ENCODE measurements around the gene PXK.
"Not testable (repeated sequence)": the region's sequence is repeated elsewhere in the genome, so short reads cannot be mapped to it uniquely, and the experiment has no call there.

PXK gene

GRCh38 chr3:58421004-58421403 is 88.3 kb downstream of the PXK start:
- no peak for DNase-seq

DNA sequence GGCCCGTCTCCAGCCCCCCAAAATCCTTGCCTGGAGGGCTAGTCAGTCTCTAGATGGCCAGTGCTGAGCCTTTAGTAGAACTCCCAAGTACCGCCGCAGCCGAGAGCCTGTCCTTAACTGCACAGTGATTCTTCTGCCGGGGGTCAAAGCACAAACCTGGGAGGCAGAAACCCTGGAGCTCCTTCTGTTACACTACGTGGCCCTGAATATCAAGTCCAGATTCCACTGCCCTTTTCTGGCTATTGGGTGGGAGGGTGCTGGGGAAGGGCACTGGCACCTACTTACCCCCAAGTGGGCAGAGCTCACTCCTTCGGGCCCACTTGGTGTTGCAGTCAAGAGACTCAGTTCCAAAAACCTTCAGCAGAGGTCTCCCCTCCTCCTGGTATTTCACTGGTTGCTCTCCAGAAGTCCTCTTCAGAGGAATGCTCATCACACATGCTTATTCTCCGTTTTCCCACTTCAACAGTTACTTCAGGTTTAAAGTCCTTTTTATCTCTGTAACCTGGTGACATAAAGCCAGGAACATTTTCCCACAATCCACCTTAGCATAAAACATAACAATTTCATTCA is 90.1 kb downstream of the PXK start:
- DNase-seq: no peak

DNA sequence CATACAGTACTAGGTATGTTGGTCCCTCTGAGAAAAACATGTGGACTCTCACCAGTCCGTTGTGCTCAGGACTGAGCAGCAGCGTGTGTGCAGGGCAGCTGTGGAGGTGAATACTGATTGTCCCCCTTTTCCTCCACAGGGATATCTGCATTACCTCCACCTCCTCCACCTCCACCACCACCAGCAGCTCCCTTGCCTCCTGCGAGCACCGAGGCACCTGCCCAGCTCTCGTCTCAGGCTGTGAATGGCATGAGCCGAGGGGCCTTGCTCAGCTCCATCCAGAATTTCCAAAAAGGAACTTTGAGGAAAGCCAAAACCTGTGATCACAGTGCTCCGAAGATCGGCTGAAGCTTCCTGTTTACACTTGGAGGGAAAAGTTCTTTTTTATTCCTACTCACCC is 91.9 kb downstream of the PXK start:
- DNase-seq: no peak

- no peak for DNase-seq
Measured at GRCh38 chr3:58425782-58426181, 93.1 kb downstream of the PXK start.

DNA sequence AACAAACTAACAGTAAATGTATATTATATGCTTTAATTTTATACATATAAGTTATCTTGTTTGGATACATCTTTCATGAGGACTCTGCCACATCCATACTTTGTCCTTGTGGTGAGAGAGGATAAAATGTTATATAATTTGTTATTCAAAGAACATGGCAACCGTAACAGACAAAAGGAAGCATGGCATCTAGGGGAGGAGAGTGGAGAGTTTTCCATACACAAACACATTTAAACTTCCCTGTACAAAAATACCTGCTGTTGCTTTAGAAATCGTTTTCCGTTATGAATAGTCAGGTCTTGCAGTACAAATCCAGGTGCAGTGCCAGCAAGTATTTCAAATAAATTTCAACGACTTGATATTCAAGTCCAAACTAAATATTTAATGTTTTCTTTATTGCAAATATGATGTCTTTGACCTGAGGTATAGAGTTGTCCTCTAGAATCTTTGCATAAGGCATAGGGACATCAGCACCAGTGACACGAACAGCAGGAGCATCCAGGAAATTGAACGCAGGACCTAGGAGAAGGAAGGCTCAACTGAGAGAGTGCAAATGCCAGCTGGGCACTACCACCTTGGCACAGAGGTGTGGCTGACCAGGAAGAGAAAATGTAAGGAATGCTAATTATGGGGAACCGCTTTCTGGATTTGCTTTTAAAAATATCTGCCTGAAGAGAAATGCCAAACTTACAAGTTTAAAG is 95.1 kb downstream of the PXK start:
- DNase-seq: no peak

- DNase-seq: no peak
Measured at GRCh38 chr3:58429657-58430056, 97.0 kb downstream of the PXK start.

DNA sequence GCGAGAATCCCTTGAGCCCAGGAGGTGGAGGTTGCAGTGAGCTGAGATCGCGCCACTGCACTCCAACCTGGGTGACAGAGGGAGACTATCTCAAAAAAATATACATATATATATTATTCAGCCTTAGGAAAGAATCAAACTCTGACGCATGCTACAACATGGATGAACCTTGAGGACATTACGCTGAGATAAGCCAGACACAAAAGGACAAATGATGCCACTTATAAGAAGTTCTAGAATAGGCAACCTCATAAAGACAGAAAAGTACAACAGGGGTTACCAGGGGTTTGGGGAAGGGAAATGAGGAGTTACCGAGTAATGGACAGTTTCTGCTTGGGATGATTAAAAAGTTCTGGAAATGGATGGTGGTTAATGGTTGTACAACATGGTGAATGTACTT is 100.2 kb downstream of the PXK start:
- DNase-seq: no peak

- DNase-seq: peak; percentile 82
Measured at GRCh38 chr3:58433400-58434167, 100.9 kb downstream of the PXK start, which contains the start of gene PDHB. Gene PDHB (minus strand): TSS chr3:58433832. CDS start chr3:58433809, 23 bp downstream.

DNA sequence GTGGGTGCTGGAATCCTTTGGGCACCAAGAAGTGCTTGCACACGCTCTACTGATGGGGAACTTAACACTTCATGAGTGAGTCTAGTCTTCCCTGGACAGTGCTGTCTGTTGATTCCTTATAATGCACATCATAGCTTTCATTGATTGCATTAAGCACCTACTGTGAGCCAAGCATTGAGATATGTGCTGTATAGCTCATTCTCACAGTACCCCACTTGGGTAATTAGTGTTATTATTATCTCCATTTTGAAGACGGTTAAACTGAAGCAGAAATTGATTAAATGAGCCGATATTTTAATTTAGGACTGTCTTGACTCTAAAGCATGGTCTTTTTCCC is 101.4 kb downstream of the PXK start:
- no peak for DNase-seq

GRCh38 chr3:58434511-58434910 is 101.8 kb downstream of the PXK start:
- DNase-seq: no peak

DNA sequence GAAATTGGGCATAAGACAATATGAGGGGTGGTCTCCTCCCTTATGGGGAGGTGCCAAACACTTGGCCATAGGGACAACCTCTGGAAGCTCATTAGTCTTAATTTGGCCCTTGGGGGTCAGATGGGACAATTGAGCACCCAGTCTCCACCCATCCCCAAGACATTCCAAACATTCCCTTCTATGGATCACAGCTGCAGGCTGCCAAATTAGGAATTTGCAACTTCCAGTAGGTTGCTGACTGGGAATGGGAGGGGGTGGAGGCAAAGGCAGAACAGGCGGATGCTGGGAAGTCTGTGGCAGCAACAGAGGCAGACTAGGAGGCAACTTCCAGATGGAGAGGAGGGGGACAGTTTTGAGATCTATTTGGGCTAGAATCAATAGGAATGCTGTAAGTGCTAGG is 102.3 kb downstream of the PXK start:
- DNase-seq: no peak

DNA sequence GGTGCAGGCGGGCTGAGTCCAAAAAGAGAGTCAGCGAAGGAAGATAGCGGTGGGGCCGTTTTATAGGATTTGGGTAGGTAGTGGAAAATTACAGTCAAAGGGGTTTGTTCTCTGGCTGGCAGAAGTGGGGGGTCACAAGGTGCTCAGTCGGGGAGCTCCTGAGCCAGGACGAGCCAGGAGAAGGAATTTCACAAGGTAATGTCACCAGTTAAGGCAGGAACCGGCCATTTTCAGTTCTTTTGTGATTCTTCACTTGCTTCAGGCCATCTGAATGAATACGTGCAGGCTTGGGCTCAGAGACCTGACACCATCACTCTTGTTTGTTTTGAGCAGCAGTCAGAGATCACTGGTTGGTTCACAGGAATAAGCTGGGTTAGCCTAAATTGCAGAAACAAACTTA is 104.6 kb downstream of the PXK start:
- not testable (repeated sequence) for DNase-seq

GRCh38 chr3:58440996-58441355 is 108.3 kb downstream of the PXK start:
- DNase-seq: not testable (repeated sequence)

DNA sequence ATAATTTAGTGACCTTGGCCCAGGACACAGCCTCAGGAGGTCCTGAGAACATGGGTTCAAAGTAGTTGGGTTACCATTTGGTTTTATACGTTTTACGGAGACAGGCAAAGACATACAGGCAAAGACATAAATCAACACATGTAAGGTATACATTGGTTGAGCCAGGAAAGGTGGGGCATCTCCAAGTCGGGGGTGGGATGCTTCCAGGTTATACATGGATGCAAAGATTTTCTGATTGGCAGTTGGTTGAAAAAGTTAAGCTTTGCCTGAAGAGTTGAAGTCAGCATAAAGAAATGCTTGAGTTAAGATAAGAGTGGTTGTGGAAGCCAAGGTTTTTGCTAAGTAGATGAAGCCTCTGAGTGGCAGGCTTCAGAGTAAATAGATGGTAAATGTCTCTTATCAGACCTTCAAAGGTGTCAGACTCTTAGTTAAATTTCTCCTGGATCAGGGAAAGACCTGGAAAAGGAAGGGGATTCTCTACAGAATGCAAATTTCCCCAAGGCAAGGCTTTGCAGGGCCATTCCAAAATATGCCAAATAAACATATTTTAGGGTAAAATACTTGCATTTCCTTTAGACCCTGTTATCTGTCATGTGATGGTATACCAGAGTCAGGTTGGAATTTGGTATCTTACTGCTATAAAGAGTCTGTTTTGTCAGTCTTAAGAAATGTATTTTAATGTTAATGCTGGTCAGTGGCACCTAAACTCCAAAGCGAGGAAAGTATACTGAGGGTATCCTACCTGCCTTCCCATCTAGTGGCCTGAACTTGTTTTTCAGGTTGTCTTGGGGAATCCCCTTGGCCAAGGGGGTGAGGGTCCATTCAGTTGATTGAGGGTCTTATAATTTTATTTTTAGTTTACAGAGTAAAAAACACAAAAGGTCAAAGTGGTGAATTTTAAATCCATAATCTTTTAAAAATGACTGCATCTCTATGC is 109.1 kb downstream of the PXK start:
- no peak for DNase-seq

GRCh38 chr3:58452176-58452575 is 119.5 kb downstream of the PXK start:
- no peak for DNase-seq

- DNase-seq: no peak
Measured at GRCh38 chr3:58459160-58459559, 126.5 kb downstream of the PXK start.

- no peak for DNase-seq
Measured at GRCh38 chr3:58462829-58463180, 130.1 kb downstream of the PXK start.

DNA sequence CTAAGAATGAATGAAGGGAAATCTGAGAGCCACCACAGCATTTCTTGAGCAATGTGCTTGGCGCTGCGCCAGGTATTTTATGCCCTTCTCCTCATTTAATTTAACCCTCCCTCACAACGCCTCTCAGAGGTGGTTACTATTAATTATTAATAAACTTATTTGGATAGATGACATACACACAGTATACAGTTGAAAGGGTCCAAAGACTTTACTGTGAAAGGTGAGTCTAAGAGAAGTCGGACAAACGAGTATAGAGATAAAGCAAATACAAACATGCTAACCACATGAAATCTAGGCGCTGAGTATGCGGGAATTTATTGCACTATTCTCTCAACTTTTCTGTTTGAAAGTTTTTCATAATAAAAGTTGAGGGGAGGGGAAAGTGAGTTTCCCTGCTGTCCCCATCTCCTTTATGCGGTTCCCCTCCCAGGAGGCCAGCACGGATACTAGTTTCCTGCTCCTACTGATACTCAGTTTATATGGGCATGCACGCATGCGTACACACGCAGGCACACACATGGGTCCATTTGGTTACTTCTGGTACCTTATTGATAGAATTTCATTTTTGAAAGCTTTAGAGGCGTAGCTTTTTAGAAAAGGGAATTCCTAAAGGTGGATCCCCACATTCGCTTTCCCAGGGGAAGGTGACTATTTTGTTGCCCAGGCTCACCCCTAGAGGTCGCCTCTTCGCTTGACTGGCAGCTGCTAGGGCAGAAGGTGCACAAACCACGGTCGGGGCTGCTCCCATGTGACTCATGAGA is 130.7 kb downstream of the PXK start:
- peak; percentile 55 for DNase-seq

- no peak for DNase-seq
Measured at GRCh38 chr3:58463942-58464271, 131.2 kb downstream of the PXK start.

DNA sequence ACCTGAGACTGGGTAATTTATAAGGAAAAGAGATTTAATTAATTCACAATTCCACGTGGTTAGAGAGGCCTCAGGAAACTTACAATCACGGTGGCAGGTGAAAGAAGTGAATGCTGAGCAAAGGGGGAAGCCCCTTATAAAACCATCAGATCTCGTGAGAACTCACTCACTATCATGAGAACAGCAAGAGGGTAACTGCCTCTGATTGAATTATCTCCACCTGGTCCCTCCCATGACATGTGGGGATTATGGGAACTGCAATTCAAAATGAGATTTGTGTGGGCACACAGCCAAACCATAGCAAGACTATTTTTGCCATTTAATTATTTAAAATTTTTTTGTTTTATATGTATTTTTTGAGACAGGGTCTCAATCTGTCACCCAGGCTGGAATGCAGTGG is 132.2 kb downstream of the PXK start:
- DNase-seq: no peak

- DNase-seq: no peak
Measured at GRCh38 chr3:58466899-58467563, 134.3 kb downstream of the PXK start.

DNA sequence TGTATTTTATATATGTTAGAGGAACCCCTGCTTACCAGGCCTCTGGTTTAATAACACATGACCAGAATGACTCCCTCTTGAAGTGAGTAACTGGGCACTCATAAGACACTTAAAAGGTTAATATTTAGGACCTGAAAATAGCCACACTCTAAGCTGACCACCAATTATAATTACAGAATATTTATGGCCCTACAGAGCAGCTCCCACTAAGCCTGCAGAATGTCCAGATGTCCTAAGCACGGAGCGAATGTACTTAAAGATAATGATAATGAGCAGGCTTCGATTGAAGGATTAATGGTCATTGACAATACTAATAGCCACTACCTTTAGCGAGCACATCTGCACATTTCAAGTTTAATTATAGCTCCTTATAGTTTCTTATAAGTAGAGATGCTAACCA is 136.4 kb downstream of the PXK start:
- no peak for DNase-seq

Measured in activated CD4-positive, alpha-beta T cell treated with anti-CD3 and anti-CD28 coated beads, Interleukin-2, amount 50 U/mL, for 1 hour (primary cell).